Stimulated activated CD8-positive, alpha-beta memory T cell treated with anti-CD3 and anti-CD28 coated beads, Interleukin-12 subunit alpha, Interleukin-12 subunit beta, amount 100 ng/mL, for 24 hours (primary cell): ENCODE data around the gene DLG4.
"Not testable (repeated sequence)": the region's sequence is repeated elsewhere in the genome, so short reads cannot be mapped to it uniquely, and the experiment has no call there.

Source experiments
- DNase-seq: peaks from one replicate; pipeline ENCODE4 v3.0.0-alpha.2; 2020; ENCODE audit errors: extremely low read depth

Gene DLG4

GRCh38 chr17:7184091-7184488, 35.5 kb downstream of the DLG4 start:
- no peak for DNase-seq

- DNase-seq = no peak
Measured at GRCh38 chr17:7183433-7184090, 36.1 kb downstream of the DLG4 start.

GRCh38 chr17:7182101-7182500, 37.5 kb downstream of the DLG4 start:
- DNase-seq = not testable (repeated sequence)

GRCh38 chr17:7179317-7180254, 40.0 kb downstream of the DLG4 start, which contains the start of gene ASGR1:
Gene ASGR1, minus strand, starts transcription at chr17:7179370. Its CDS starts 807 bp downstream, at chr17:7178563.
- DNase-seq = no peak

GRCh38 chr17:7178973-7179316, 40.7 kb downstream of the DLG4 start:
- no peak for DNase-seq

- DNase-seq = no peak
Measured at GRCh38 chr17:7177954-7178477, 41.6 kb downstream of the DLG4 start.

GRCh38 chr17:7177191-7177953, 42.3 kb downstream of the DLG4 start:
- peak; percentile 19 for DNase-seq

- DNase-seq = no peak
Measured at GRCh38 chr17:7176841-7177190, 42.8 kb downstream of the DLG4 start.

GRCh38 chr17:7176107-7176840, 43.4 kb downstream of the DLG4 start:
- no peak for DNase-seq

- DNase-seq = no peak
Measured at GRCh38 chr17:7175330-7175733, 44.3 kb downstream of the DLG4 start.

- no peak for DNase-seq
Measured at GRCh38 chr17:7174603-7175326, 44.9 kb downstream of the DLG4 start.

GRCh38 chr17:7173687-7174602, 45.7 kb downstream of the DLG4 start:
- DNase-seq = no peak

GRCh38 chr17:7172522-7173191, 47.0 kb downstream of the DLG4 start:
- not testable (repeated sequence) for DNase-seq

GRCh38 chr17:7169565-7169908, 50.1 kb downstream of the DLG4 start:
- DNase-seq = not testable (repeated sequence)

- DNase-seq = not testable (repeated sequence)
Measured at GRCh38 chr17:7168841-7169564, 50.6 kb downstream of the DLG4 start.

GRCh38 chr17:7167832-7168231, 51.8 kb downstream of the DLG4 start:
- DNase-seq = no peak

GRCh38 chr17:7166873-7167272, 52.8 kb downstream of the DLG4 start:
- no peak for DNase-seq

GRCh38 chr17:7159571-7159970, 60.1 kb downstream of the DLG4 start:
- DNase-seq = not testable (repeated sequence)
